NCI-H1105 (cell line): Measurements from ENCODE around the gene PHETA1.
"Not testable (repeated sequence)": the region's sequence is repeated elsewhere in the genome, so short reads cannot be mapped to it uniquely, and the experiment has no call there.

Experiments used
- DNase-seq: peaks from one replicate; lab custom pipeline; 2025; lab: John Stamatoyannopoulos, UW

PHETA1 gene

DNA sequence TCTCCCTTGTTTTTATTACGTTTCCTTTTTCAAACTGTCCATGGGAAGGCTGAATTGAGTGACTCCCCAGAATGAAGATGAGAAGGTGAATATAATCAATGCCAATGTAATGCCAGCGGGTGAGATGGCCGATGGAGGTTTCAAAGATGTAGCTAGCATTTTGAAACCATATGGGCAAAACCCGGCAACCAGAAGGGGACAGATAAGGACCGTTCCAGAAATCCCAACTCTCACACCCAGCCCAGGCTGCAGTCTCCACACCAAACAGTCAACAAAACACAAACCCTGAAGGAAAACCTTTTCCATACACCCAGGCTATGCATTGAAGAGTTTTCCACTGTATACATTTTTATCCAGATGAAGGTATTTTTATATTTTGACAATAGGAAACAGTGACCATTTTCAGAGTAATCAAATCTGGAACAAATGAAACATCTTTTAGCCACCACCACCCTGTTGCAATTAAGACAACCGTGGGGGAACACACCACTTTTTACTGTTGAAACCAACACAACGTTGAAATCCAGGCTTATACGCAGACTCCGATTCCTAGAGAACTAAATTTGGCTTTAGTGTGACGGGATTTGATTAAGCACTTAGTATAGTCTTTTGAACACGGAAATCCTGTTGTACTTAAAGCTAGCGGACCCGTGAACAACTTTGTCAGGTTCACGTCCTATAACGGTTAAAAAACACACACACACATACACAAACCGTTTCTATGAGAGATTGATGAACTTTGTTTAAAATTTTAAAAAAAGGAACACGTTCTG lies 19.0 kb downstream of the PHETA1 start:
- no peak for DNase-seq

DNA sequence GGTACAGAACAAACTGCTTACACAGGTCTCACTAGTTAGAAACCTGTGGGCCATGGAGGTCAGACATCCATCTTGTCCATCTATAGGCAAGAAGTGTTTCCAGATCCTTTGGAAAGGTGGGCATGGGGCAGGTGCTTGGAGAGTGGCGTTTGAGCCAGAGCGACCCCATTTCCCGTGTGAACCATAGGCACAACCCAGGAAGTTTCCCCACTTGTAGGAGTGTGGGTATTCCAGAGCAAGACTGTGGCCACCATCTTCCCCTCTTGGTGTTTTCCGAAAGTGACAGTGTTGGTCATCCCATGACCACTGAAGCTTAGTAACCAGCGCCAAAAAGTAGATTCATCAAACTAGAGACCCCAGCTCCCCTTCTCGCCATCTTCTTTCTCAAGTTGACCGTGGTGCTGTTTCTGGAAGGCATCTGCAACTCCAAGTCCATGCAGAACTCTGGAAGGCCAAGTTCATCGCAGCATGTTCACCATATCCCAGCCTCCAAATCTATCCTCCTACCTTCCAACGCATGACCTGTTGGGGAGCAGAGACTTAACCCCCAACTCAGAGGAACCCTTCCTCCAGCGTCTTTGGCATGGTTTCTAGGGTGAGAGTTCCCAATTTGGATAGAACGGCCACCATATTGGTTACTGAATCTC lies 19.7 kb downstream of the PHETA1 start:
- no peak for DNase-seq

GRCh38 chr12:111347891-111348644 lies 20.8 kb downstream of the PHETA1 start:
- no peak for DNase-seq

GRCh38 chr12:111344254-111344875 lies 24.5 kb downstream of the PHETA1 start:
- no peak for DNase-seq

DNA sequence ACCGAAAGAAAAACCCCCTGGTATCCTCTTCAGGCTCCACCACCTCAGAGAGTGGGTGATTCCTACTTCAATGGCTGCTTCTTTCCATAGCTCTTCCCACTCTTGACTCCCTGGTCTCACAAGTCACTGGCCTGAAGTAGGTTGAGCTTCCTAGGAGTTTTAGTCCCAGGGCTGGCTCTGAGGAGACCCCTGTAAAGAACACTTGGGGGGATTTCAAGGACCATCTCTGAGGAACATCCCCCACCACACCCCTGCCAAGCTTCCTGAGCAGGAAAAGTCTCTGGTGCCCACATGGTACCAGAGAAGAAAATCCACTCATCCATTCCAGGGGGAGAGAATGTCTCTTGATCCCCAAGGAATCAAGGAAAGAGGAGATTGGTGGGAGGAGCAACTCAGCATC lies 25.7 kb downstream of the PHETA1 start:
- DNase-seq = no peak

GRCh38 chr12:111342376-111342775 lies 26.5 kb downstream of the PHETA1 start:
- DNase-seq = no peak

DNA sequence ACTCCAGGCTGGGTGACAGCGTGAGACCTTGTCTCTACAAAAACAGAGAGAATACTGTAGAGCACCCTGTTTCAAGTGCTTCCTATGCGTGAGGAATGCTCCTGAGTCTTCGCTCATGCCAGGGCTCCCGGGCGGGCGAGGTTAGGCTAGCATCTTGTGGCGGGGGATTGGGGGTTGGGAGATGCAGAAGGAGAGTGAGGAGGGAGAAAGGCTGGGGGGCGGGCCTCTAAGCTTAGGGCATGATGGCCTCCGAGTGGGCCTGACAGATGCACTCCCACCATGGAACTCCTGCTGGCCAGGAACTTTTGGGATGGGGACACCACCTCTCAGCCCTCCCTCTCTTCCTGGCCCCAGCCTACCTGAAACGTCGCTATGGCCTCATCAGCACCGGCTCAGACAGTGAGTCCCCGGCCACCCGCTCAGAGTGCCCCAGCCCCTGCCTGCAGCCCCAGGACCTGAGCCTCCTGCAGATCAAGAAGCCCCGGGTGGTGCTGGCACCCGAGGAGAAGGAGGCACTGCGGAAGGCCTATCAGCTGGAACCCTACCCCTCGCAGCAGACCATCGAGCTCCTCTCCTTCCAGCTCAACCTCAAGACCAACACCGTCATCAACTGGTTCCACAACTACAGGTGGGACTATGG lies 27.3 kb downstream of the PHETA1 start:
- no peak for DNase-seq

- not testable (repeated sequence) for DNase-seq
These were observed 28.2 kb downstream of the PHETA1 start for GRCh38 chr12:111340680-111341079.

- no peak for DNase-seq
These were observed 28.7 kb downstream of the PHETA1 start for GRCh38 chr12:111340231-111340630.

DNA sequence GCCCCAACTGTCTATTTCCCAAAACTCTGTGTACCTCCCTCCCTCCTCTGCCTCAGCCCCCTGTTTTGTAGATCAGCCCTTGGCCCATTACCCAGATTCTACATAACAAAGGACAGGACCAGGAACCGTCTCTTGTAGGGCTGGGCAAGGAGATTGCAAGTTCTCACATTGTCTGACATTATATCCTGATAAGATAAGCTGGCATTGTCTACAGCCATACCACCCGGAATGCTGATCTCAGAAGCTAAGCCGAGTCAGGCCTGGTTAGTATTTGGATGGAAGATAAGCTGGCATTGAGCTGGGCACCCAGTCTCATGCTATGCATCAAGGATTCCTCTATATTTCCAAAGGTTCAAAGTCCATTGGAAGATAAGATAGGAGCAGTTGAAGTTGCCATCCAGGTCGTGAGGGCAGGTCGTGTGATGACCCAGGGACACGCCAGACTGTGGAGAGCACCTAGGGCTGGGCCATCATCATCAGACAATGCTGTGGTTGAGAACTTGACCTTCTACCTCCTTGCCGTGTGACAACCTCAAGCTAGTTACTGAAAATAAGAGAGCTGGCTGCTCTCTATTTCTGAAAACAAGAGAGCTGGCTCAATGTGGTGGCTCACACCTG lies 29.5 kb downstream of the PHETA1 start:
- no peak for DNase-seq

DNA sequence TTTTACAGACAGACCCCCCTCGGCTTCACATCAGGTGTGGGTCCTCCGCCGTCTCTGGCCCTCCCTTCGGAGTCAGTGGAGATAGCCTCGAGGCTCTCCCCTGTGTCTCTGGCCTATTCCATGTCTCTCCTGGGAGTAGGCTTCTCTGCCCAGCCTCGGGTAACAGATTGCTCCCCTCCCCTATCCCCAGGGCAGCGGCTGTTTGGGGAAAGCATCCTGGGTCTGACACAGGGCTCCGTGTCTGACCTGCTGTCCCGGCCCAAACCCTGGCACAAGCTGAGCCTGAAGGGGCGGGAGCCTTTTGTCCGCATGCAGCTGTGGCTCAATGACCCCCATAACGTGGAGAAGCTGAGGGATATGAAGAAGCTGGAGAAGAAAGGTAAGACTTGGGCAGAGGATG lies 30.8 kb downstream of the PHETA1 start:
- no peak for DNase-seq

GRCh38 chr12:111337371-111337770 lies 31.5 kb downstream of the PHETA1 start:
- DNase-seq = no peak

- DNase-seq = not testable (repeated sequence)
These were observed 32.5 kb downstream of the PHETA1 start for GRCh38 chr12:111336411-111336810.

GRCh38 chr12:111335811-111336210 lies 33.1 kb downstream of the PHETA1 start:
- DNase-seq = no peak

DNA sequence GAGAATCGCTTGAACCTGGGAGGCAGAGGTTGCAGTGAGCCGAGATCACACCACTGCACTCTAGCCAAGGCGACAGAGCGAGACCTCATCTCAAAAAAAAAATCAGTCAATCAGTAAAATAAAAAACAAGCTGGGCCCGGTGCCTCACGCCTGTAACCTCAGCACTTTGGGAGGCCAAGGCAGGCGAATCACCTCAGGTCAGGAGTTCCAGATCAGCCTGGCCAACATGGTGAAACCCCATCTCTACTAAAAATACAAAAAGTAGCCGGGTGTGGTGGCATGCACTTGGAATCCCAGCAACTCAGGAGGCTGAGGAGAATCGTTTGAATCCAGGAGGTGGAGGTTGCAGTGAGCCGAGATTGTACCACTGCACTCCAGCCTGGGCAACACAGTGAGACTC lies 33.6 kb downstream of the PHETA1 start:
- not testable (repeated sequence) for DNase-seq

DNA sequence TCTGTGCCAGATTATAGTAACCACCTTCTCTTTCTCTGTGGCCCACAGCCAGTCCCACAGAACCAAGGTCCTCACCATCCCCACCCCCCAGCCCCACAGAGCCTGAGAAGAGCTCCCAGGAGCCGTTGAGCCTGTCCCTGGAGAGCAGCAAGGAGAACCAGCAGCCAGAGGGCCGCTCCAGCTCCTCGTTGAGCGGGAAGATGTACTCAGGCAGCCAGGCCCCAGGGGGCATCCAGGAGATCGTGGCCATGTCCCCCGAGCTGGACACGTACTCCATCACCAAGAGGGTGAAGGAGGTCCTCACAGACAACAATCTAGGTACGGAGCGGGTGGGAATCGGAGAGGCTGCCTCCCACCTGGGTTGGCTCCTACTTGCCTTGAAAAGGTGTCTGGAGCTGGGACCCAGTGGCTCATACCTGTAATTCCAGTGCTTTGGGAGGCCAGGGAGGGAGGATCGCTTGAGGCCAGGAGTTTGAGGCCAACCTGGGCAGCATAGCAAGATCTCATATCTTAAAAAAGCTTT lies 34.4 kb downstream of the PHETA1 start:
- DNase-seq = no peak

DNA sequence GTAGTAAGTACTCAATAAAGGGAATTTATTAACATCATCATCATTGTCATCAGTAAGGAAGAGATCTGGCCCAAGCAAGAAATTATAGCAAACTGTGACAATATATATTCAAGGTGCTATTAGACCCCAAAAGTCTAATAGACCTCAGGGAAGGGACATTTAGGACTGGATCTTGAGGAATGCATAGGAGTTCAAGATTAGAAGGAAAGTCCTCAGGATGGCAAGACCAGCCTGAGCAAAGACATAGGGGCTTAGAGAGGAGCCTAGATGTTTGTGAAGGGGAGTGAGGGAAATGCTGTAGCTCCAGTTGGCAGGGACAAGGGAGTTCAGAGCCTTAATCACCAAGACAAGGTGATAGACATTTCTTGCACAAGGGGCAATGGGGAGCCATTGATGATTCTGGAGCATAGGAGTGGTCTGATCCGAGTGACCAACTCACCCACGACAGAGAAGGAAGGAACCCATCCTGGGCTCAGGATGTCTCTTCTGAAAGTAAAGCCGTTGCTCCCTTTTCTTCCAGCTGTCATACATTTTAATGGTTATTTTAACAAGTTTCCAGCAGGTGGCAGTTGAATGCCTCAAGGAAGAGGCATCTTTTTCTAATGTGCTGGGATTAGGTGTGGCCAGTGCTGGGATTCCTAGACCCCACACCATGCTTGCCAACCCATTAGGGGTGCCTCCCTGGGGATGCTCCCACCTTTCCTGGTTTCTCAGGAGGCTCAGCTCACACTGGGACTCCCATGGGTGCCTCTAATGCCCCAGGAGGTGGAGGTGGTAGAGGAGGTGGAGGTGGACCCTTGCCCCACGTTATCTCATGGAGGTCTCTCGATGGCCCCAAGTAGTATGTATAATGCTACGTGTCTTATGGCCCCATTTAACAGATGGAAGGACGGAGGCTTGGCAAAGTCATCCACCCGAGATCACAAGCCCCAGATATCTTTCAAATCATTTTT lies 37.8 kb downstream of the PHETA1 start:
- no peak for DNase-seq

DNA sequence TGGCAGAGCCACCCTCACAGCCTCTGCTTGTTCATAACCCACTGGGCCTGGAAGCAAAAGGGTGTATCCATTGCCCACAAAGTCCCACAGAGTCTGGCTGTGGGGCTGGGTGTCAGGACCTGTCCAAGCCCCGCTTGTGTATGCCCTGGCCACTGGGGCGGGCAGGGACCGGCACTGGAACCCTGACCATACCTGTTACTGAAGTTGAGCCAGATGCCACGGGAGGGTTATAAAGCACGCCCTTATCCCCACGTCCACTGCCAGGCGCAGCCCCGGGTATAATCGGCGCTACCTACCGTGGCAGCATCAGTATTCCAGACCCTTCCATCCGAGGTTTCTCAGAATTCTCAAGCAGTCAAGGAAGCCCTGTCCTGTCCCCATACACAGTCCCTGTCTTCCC lies 40.8 kb downstream of the PHETA1 start:
- DNase-seq = no peak

GRCh38 chr12:111327474-111327873 lies 41.4 kb downstream of the PHETA1 start:
- DNase-seq = no peak
